ENCODE data around the gene TRMT61A.

DNA sequence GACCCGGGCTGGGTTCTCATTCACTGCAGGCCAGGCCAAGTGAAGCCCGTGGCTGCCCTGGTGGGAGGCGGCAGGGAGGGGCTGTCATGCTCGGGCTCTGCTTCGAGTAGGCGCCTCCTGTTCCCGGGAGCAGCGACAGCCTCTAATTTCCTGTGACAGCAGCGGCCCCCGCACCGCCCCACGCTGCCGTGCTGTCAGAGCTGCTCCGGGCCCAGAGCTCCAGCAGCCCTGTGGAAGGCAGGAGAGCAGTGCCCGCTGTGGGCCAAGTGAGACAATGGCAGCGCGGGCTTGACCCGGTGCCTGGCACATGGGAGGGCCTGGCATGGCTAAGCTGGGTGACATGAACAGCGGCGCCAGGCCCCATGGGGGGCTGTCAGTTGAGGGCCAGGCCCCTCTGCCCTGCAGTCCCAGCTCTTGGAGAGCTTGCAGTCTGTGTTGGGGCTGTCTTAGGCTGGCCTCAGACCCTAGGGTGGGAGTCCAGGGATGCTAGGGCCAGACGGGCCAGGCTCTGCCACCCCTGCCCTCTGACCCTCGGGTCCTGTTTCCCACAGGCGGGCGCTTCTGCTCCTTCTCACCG lies 5.1 kb downstream of the TRMT61A start:
- no peak for TF ChIP-seq POLR2A (IDR thresholded peaks at IDR 0.05)
- no peak for TF ChIP-seq CTCF (IDR thresholded peaks at IDR 0.05)
